SKM-1 (cell line): ENCODE results near the gene NEURL1.

Experiments used
- DNase-seq: peaks from one replicate; lab custom pipeline; 2025; ENCODE audit not compliant: unreplicated experiment; lab: John Stamatoyannopoulos, UW

The NEURL1 gene

GRCh38 chr10:103640436-103641181 lies 147.1 kb downstream of the NEURL1 start:
- DNase-seq: no peak

- DNase-seq: no peak
Observed at GRCh38 chr10:103641326-103641725, 147.8 kb downstream of the NEURL1 start.
